Type B pancreatic cell (in vitro differentiated cells): ENCODE results near the gene PSMA2. TPM values are rescaled to one million over a fixed set of nuclear protein-coding genes. Genes with fewer than 3 reads are reported as not detected.

ENCODE experiments used
- DNase-seq: peaks from one replicate; pipeline ENCODE4 v3.0.0; 2021; ENCODE audit warnings: mixed read lengths; ENCODE audit not compliant: unreplicated experiment; ENCODE audit errors: extremely low spot score
- H3K27ac Mint-ChIP-seq: 2 replicates; pipeline ENCODE4 v1.8.0; 2021; ENCODE audit warnings: mild to moderate bottlenecking, mixed read lengths
- H3K27me3 Mint-ChIP-seq: 2 replicates; pipeline ENCODE4 v1.8.0; 2021; ENCODE audit warnings: mixed read lengths
- H3K36me3 Mint-ChIP-seq: 2 replicates; pipeline ENCODE4 v1.8.0; 2021; ENCODE audit warnings: mixed read lengths
- H3K4me1 Mint-ChIP-seq: one replicate; pipeline ENCODE4 v1.8.0; 2021; ENCODE audit warnings: mixed read lengths; ENCODE audit not compliant: unreplicated experiment
- H3K4me3 Mint-ChIP-seq: 2 replicates; pipeline ENCODE4 v1.8.0; 2021; ENCODE audit warnings: mild to moderate bottlenecking, mixed read lengths
- H3K9me3 Mint-ChIP-seq: 2 replicates; pipeline ENCODE4 v1.8.0; 2021; ENCODE audit warnings: mixed read lengths
- CTCF ChIP-seq: fragments of 200-600 bp; sonication (generic); conservative IDR thresholded peaks from 2 replicates; pipeline ENCODE4 v1.5.0; 2021; ENCODE audit warnings: antibody characterized with exemption, mild to moderate bottlenecking
- total RNA-seq: library from RNA; stranded (reverse); gene quantifications from 2 replicates; pipeline ENCODE4 v1.2.1, GENCODE V29; 2021; ENCODE audit warnings: low replicate concordance

PSMA2 gene
- total RNA-seq, 1 donor from 2014 or later: 99.3 TPM

- no peak for DNase-seq
- peaks cover 8% of the 10 kb centered on the region for H3K4me1 Mint-ChIP-seq
- H3K4me3 Mint-ChIP-seq: no peak overlapping the region
- no peak for TF ChIP-seq CTCF
- no peaks in the 10 kb centered on the region for H3K27me3 Mint-ChIP-seq
- H3K9me3 Mint-ChIP-seq: no peaks in the 10 kb centered on the region
- peaks cover 33% of the 10 kb centered on the region for H3K36me3 Mint-ChIP-seq
- no peak overlapping the region for H3K27ac Mint-ChIP-seq
These were observed 9.8 kb downstream of the PSMA2 start for GRCh38 chr7:42922017-42922753.

GRCh38 chr7:42915356-42915755, 16.6 kb downstream of the PSMA2 start:
- DNase-seq: no peak
- H3K36me3 Mint-ChIP-seq: peaks cover 21% of the 10 kb centered on the region
- TF ChIP-seq CTCF: no peak

GRCh38 chr7:42914421-42915045, 17.4 kb downstream of the PSMA2 start:
- Mint-ChIP-seq H3K4me3 (no peak overlapping the region), H3K27ac (no peak overlapping the region), H3K27me3 (no peaks in the 10 kb centered on the region), H3K36me3 (peaks cover 16% of the 10 kb centered on the region), H3K4me1 (peaks cover 5% of the 10 kb centered on the region), H3K9me3 (no peaks in the 10 kb centered on the region)
- TF ChIP-seq CTCF: no peak
- no peak for DNase-seq

More at GRCh38 chr7:42915356-42915755, 16.6 kb downstream of the PSMA2 start:
- Mint-ChIP-seq H3K4me1 (peaks cover 5% of the 10 kb centered on the region), H3K27me3 (no peaks in the 10 kb centered on the region), H3K9me3 (no peaks in the 10 kb centered on the region), H3K4me3 (no peak overlapping the region), H3K27ac (no peak overlapping the region)

- no peak overlapping the region for H3K4me3 Mint-ChIP-seq
- peaks cover 14% of the 10 kb centered on the region for H3K36me3 Mint-ChIP-seq
- H3K4me1 Mint-ChIP-seq: peaks cover 5% of the 10 kb centered on the region
- DNase-seq: no peak
- TF ChIP-seq CTCF: no peak
- no peak overlapping the region for H3K27ac Mint-ChIP-seq
- H3K27me3 Mint-ChIP-seq: no peaks in the 10 kb centered on the region
- H3K9me3 Mint-ChIP-seq: no peaks in the 10 kb centered on the region
These were observed 18.0 kb downstream of the PSMA2 start for GRCh38 chr7:42914009-42914408.

GRCh38 chr7:42913591-42913990, 18.4 kb downstream of the PSMA2 start:
- no peak for TF ChIP-seq CTCF
- Mint-ChIP-seq H3K9me3 (no peaks in the 10 kb centered on the region), H3K36me3 (peaks cover 14% of the 10 kb centered on the region), H3K27me3 (no peaks in the 10 kb centered on the region), H3K27ac (no peak overlapping the region), H3K4me3 (no peak overlapping the region), H3K4me1 (peaks cover 5% of the 10 kb centered on the region)
- DNase-seq: no peak
